Stimulated activated CD4-positive, alpha-beta T cell treated with anti-CD3 and anti-CD28 coated beads, Interleukin-15, amount 100 ng/mL, for 48 hours (primary cell): ENCODE data around the gene PARP11.
A peak's percentile ranks its signal among the peaks of the same experiment; 100 is the strongest.

ENCODE experiments used
- DNase-seq, 2 donors: peaks; one replicate each; pipeline ENCODE4 v3.0.0-alpha.2; 2020; ENCODE audit warnings: low read depth in 2 of 2

PARP11 gene

DNA sequence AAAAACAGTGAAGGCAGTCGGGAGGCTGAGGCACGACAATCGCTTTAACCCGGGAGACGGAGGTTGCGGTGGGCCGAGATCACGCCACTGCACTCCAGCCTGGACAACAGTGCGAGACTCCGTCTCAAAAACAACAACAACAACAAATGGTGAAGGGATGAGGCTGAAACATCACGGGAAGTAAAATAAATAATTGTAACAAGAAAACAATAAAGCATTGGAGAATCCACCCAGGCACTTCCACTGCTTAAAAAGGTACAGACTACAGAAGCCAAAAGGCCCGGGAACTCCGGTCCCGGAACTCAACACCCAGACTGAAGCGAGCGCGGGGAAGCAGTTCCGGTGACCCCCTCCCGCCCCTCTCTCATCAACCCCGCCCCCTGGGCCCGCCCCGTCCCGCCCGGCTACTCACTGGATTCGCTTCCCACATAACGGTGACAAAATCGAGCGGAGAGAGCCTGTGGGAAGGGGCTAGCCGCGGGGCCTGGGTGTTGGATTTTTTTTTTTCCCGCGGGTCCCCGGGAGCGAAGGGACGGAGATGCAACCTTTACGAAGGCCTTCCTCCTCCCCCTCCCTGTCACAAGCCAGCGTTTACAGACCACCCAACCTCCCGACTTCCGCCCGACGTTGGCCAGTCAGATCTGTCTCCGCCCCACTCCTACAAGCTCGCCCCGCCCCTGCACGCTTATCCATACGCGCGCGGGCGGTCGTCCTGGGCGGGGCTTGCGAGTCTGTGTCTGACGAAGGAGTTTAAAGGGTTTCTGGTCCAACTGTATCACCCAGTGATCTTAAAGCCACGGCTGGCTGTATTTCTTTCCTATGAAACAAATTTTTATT, at the start of gene PARP11:
Gene PARP11, minus strand, starts transcription at position 600 of the 837 bp plus-strand sequence. Its CDS starts 170 bp downstream, at position 430.
- peak; percentile 94 to 97 for DNase-seq

DNA sequence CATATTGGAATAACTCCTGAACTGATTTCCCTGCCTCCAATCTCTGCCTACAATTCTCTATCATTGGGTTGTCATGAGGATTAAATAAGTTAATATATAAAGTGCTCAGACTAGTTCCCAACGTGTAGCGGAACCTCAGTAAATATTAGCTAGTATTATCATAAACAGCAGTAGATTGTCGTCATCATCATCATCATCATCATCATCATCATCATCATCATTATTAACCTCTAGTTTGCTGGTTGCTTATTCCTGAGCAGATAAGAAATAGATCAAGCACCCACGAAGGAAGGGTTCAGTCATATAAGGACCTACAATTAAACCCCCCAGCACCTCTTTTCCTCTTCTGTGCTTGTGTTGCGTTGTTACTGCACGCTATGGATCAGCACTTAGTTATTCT, 48.8 kb upstream of the PARP11 start:
- DNase-seq = no peak

DNA sequence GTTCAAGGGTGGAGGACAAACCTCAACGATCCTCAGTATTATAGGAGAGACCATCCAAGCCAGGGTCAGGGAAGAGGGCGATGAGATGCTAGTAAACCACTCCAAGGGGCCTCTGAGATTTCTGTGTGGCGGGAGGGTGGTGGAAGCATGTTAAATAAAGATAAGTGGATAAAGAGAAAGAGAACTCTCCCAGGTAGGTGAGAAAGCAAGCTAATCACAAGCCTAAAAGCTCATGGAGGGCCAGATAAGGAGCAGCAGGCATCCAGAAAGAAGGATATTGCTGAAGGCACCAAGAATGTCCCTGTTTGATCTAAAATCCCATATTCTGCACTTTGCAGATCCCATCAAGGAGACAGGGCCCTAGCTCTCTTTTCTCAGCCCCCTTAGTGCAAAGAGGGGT, 48.3 kb upstream of the PARP11 start:
- no peak for DNase-seq

- no peak for DNase-seq
Measured at GRCh38 chr12:3921151-3921471, 47.9 kb upstream of the PARP11 start.

DNA sequence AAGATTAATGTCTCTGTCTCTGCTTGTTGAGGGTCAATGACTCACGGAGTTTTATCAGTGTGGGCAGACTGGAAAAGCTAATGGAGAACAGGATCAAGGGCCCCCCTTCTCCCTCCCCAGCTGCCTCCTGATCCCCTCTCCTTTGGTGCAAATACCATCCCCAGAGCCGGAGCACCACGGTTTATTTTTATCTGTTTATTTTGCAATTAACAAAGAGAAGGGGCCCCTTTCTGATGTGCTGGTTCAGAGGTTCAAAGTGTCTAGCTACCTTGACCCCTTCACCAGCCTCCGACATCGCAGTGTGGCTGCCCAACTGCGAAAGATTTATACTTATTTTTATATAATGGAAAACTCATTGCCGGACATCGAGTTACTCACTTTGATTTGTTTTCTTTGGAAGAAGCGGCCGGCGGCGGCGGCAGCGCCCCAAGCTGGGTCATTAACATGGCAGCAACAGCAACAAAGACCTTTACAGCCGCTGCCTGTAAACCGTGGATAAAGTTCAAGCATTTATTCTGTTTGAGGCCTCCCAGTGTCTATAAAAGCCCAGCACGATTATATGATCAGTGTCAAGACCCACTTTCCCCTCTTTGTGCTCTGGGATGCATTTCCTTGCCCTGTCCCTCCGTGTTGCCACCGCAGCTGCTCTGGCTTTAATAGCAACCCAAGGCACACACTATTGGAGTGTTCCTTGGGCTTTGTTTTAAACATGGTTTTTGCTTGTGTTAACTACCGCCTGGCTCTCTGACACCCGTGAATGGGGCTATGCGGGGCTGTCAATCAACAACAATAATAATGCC, 47.4 kb upstream of the PARP11 start:
- no peak for DNase-seq

DNA sequence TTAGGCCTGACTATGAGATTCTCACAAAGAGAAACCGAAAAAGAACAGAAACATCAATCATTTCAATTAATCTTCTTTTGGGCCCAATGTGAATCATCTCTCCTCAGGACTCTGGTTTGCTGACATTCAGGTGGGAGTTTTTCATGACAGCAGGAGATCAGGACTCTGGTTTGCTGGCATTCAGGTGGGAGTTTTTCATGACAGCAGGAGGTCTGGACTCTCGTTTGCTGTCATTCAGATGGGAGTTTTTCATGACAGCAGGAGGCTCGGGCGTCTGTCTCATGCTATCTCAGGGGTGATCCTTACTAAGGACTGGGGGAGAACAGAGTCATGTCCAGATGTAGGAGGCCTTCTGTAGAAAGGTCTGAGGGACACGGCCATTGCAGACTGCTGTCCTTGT, 40.1 kb upstream of the PARP11 start:
- peak in 1 of 2 donors; percentile 10 for DNase-seq

- no peak for DNase-seq
Measured at GRCh38 chr12:3912863-3913262, 39.7 kb upstream of the PARP11 start.

- no peak for DNase-seq
Measured at GRCh38 chr12:3911409-3911808, 38.2 kb upstream of the PARP11 start.

GRCh38 chr12:3905664-3906063, 32.5 kb upstream of the PARP11 start:
- no peak for DNase-seq

DNA sequence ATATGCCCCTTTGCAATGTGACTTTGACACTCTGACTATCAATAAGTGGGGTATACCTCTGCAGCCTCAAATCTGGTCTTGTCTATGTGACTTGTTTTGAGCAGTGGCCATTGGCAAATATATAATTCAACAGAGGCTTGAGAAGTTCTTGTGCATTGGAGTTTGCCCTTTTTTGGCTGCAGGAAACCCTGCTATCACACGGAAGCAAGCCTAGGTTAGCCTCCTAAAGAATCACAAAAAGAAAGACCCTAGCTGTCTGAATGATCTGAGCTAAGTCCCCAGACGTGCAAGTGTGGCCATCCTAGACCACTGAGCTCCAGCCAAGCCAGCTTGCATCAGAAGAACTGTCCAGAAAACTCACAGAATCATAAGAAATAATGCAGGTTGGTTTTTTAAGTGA, 31.8 kb upstream of the PARP11 start:
- DNase-seq = no peak

DNA sequence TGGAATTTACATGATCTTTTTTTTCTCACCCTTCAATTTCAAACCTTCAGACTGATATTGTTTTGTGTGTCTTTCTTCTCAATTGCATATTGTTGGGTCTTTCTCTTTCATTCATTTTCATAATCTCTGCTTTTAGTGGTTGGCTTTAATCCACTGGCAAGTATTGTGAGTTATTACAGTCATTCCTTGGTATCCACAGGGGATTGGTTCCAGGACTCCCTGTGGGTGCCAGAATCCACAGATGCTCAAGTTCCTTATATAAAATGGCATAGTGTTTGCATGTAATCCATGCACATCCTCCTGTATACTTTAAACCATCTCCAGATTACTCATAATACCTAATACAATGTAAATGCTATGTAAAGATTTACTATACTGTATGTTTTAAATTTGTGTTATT, 29.7 kb upstream of the PARP11 start:
- DNase-seq = no peak

DNA sequence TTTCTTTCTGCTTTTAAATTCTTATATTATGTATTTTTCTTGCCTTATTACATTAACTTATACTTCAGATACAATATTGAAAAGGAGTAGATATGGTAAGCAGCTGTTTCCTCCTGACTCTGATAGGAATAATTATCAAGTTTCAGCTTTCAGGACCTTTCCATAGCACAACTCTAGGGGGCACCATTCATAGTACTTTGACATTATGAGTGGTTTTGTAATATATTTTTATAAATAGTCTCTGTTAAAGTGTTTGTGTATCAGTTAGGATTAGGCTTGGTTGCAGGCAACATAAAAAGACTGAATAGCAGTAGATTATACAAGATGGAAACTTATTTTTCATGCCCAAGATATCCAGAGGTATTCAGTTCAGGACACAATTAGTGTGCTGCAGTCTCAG, 27.9 kb upstream of the PARP11 start:
- DNase-seq = no peak

DNA sequence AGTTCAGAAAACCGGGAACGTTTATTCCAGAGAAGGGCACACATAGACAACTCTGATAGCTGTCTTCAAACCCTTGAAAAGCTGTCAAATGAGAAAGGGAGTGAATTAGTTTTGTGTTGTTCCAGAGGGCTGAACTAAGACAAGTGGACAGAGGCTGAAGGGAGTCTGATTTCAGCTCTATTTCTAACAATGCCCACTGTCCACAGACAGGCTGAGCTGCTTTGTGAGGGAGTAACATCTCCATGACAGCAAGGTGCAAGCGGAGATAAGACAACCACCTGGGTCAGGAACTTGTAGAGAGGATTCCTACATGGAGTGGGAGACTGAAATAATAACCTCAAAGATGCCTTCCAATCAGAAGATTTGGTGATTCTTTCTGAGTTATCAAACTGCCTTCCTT, 25.6 kb upstream of the PARP11 start:
- DNase-seq = no peak

DNA sequence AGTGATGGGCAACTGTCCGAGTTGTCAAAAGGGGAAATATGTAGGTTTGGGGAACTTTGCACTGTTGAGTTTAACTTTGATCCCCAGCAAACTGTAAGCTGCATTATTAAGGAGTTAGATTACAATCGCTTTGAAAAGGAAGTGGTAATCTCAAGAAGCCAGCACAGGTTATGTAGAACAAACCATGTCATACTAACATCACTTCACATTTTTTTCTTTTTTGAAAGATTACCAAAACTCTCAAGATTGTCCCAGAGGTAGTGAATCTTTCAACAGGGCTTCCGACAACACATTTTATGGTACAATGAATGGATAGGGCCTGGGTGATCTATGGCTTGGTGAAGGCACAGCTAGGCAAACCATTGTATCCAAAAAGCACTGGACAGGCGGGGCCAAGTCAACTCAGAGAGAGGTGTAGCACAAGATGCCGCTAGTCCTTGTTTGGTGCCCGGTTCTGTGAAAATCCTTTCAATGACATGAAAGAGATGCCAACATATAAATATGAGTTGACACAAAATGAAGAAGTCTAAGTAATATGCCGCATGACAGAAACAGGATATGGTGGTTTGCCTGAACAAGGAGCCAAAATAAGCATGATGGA, 24.3 kb upstream of the PARP11 start:
- no peak for DNase-seq

GRCh38 chr12:3896801-3897351, 23.7 kb upstream of the PARP11 start:
- DNase-seq = no peak

DNA sequence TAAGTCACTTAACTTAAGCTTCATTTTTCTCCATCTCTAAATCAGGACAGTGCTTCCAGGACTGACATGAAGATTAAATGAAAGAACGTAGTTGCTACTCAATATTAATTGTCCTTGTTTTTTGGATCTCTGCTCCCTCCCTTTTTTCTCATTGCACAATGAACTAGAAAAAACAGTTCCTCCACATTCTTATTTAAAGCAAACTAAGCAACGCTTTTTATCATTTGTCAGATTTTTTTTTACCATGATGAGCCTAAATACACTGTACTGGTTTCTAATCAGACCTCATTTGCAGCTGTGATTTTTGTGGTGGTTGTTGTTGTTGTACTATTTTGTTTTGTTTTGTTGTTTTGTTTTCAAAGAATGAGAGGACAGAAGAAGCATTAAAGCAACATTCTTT, 23.2 kb upstream of the PARP11 start:
- DNase-seq = no peak

- no peak for DNase-seq
Measured at GRCh38 chr12:3892631-3893030, 19.4 kb upstream of the PARP11 start.

DNA sequence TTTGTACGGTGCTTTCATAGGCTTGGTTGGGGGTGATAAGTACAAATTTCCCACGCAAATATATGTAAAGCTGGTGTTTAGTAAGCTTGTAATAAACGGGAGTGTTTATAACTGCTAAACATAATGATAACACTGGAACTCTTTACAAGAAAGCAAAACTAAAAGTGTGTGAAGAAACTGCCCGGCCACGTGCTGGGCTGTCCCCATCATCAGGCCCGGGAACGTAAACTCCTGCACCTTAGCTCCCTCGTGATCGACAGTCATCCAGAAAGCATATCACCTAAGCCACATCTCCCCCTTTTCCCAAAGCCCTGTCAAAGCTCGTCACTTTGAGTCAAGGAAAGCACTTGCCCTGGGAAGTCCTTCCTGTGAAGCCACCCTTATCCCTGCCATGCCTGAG, 18.0 kb upstream of the PARP11 start:
- no peak for DNase-seq

- no peak for DNase-seq
Measured at GRCh38 chr12:3888659-3889058, 15.5 kb upstream of the PARP11 start.

GRCh38 chr12:3885277-3886094, 12.3 kb upstream of the PARP11 start:
- peak in 1 of 2 donors; percentile 22 for DNase-seq

DNA sequence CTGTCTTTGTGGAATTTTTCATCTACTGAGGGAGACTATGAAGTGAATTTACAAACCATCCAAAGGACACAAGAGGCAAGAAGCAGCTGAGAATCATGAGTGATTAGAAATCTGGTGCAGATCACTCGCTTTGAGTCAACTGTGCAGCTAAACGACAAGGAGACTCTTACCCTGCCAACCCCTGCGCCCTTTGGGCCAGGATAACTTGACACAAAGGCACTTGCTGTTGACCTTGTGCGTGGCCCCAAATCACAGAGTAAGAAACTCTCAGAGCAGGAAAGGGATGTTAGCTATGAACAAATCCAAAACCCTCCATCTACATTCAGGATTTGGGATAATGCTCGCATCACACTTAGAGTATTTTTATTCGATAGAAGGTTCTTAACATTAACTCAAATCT, 11.5 kb upstream of the PARP11 start:
- no peak for DNase-seq
